NCI-H1694 treated with DMSO at 0.1 percent for 48 hours (cell line): ENCODE results near the gene CDK10.
"Not testable (repeated sequence)": the region's sequence is repeated elsewhere in the genome, so short reads cannot be mapped to it uniquely, and the experiment has no call there.

ENCODE experiments used
- DNase-seq: peaks from one replicate; lab custom pipeline; 2025; lab: John Stamatoyannopoulos, UW

CDK10 gene

DNA sequence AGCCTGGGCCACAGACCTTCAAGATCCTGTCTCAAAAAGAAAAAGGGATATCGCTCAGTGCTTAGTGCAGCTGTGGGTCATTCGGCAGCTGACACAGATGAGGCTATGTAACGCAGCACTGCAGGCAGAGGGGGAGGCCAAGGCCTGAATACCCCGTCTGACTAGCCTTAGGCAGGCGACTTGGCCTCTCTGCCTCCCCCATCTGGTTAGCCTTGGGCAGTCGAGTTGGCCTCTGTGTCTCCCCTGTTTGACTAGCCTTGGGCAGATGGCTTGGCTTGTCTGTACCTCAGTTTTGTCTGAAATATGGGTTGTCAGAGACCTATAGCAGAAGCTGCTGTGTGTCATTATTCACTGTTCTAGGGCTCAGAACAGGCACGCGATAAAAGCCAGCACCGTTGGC is 18.9 kb upstream of the CDK10 start:
- no peak for DNase-seq

DNA sequence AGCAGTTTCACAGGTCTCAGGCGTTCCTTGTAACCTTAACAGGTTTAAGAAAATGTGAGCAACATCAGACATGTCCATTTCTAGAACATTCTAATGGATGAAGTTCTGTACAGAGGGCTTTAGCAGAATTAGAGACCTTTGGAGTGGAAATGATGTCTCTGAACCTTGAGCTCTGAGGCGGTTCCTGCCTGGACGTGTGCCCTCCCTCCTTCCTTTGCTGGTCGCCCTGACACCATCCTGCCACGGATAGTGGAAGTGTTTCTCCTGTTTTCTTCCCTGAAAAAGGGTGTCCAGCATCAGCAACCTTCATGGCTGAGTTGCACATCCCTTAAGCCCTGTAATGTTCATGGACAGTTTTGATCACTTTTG is 17.7 kb upstream of the CDK10 start:
- no peak for DNase-seq

DNA sequence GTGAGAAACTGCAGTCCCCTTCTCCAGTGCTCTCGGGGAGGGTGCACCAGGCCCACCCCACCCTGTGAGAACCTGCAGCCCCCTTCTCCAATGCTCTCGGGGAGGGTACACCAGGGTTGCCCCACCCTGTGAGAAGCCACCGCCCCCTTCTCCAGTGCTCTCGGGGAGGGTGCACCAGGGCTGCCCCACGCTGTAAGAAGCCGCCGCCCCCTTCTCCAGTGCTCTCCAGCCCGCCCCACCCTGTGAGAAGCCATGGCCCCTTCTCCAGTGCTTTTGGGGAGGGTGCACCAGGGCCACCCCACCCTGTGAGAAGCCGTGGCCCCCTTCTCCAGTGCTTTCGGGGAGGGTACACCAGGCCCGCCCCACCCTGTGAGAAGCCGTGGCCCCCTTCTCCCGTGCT is 16.7 kb upstream of the CDK10 start:
- no peak for DNase-seq

DNA sequence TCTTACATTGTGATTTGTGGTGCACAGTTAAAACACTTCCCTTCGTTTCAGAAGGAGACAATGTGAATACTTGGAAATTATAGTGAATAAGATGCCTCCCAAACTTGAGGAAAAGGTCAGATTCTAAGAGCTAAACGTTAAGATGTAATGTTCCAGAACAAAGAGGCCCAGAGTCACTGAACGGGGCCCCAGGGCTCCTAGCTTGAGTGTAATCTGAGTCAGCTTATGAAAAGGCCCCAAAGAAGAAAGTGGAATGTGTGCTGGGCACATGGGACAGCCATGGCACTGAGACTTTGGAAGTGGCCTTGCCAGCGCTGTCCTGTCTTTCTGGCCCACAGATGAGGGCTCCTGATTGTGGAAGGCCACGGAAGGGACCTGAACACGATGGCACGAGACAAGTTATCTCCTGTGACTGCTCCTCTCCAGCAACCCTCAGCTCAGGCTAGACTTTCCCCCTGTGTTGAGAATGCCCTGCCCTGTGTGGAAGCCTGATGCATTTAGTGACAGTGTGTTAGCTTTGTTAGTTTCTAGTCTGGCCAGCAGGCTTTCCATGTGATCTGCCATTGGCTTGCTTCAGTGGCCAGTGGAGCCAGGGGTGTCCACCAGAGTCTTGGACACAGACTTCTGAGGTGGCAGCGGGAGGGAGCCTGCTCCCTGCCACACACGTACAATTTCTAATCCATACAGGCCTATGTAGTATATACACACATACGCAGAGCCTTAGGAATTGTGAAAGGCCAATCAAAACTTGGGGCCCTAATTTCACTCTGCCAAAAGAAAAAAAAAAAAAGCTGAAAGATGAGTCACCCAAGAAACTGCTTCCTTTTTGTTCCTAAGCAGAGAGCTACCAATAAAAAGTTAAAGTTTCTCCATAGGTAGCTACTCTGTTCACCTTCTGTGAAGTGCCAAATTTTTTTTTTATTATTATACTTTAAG is 15.7 kb upstream of the CDK10 start:
- DNase-seq, result no peak

DNA sequence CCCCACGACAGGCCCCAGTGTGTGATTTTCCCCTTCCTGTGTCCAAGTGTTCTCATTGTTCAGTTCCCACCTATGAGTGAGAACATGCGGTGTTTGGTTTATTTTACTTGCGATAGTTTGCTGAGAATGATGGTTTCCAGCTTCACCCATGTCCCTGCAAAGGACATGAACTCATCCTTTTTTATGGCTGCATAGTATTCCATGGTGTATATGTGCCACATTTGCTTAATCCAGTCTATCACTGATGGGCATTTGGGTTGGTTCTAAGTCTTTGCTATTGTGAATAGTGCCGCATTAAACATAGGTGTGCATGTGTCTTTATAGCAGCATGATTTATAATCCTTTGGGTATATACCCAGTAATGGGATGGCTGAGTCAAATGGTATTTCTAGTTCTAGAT is 14.9 kb upstream of the CDK10 start:
- not testable (repeated sequence) for DNase-seq

DNA sequence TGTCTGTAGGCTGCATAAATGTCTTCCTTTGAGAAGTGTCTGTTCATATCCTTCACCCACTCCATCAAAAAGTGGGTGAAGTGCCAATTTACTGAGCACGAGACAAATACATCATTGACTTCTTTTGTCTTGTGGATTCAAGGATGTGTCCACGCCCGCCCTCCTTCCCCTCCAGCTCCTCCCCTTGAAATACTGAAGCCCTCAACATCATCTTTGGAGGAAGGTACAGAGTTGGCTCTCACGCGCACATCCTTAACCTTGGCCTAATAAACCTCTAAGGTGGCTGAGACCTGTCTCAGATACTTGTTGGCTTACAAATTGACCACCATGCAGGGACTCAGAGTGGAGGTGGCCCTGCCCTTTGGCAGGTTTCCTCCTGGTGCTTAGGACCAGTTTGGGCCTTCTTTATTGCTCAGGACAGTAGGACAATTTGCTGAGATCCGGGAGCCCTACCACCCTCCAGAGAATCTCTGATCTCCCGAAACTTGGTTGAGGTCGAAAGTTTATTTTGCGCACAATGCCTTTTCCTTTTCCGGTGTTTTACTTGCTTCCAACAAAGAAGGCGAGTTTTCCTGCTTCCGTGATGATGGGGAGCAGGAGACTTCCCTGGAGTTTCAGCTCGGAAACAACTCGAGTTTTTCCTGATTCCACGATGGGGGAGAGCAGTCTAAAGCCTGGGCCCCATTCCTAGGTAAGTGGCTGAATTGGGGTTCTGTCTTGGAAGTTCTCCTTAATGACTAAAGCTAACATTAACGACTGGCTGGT is 14.1 kb upstream of the CDK10 start:
- DNase-seq, result no peak

DNA sequence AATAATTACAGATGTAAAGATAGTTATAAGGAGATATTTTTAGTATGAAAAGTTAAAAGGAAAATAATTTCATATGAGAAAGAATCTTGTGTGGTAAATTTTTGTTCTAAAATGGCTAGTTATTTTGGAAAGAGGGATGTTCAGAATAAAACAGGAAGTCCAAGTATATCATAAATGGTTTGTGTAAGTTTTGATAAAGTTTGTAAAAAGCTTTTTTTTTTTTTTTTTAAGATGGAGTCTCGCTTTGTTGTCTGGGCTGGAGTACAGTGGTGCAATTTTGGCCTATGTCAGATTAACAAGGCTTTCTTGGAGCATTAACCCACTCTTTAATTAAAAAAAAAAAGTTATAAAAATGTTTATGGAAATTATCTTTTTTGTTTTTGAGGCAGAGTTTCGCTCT is 8.2 kb upstream of the CDK10 start:
- no peak for DNase-seq

DNA sequence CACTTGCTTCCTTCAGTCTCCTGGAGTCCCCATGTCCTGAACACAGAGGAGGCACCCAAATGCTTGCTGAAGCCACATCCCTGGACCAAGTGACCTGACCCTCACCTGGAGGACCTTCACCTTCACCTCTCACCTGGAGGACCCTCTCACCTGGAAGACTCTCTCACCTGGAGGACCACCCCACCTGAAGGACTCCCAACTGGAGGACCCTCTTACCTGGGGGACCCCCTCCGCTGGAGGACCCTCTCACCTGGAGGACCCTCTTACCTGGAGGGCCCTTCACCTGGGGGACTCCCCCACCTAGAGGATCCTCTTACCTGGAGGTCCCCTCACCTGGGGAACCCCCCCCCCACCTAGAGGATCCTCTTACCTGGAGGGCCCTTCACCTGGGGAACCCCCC is 573 bp upstream of the CDK10 start:
- DNase-seq, result no peak

DNA sequence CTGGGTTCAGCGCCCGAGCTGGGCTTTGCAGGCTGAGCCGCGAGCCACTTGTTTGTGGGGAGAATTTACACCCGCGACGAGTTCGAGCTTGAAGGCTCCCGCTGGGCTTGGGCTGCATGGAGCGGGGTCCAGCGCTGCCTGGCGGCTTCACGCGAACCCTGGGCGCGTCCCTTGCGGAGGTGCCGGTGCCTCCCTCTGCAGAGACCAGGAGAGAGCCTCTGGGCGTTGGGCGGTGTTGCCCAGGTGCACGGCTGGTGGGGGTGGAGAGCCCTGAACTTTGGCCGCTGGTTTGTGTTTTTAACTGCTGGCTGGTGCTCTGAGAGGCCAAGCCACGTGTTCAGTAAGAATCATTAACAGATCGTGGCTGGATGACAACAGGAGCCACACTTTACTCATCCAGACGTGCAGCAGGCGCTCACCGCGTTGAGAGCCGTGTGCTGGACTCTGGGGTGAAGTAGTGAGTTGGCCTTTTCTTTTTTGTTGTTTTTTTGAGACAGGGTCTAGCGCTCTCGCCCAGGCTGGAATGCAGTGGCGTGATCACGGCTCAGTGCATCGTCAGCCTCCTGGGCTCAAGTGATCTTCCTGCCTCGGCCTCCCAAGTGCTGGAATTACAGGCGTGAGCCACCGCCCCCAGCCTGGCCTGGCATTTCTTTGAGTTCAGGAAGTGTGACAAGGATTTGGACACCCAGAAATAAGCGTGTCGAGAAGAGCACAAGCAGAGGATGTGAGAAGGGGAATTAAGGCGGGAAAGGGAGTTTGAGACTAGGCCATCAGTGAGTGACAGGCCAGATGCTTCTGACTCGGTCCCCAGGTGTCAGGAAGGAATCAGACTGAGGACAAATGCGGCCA is 827 bp downstream of the CDK10 start:
- DNase-seq, result no peak

DNA sequence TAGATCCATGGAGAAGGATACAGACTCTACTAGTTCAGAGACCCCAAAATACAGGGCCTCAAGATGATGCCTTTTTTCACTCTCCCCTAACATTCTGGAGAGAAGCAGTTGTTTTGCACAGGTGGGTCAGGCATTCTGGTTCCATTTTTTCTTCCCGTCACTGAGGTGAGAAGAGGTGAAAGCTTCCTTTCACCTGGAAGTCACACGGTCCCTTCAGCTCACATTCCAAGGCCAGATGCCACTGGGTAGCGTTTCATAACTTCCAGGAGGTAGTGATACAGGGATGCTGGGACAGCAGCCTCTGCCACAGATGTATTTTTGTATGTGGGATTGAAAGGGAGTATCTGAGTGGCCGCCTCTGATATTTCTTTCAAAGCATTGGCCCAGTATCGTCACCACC is 1.9 kb downstream of the CDK10 start:
- no peak for DNase-seq

DNA sequence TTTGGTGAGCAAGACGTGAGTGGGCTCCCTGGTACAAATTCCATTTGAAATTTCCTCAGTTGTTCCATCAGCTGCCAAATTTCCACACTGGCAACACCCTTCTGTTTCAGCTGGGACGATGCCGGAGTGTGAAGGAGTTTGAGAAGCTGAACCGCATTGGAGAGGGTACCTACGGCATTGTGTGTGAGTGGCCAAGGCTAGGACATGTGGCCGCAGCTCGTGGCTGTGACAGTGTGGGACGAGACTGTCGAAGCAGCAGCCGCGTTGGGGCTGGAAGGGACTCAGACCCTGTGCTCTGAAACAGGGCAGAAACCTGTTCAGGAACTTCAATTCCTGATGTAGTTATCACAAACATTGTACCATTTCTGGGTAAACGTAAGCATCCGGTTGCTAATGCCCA is 2.7 kb downstream of the CDK10 start:
- DNase-seq, result no peak

DNA sequence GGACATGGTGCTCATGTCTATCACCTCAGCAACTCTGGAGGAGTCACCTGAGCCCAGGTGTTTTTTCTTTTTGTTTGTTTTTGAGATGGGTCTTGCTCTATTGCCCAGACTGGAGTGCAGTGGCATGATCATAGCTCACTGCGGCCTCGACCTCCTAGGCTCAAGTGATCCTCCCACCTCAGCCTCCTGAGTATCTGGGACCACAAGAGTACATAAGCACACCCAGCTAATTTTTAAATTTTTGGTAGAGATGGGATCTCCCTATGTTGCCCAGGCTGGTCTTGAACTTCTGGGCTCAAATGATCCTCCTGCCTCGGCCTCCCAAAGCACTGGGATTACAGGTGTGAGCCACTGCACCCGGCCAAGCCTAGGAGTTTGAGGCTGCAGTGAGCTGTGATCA is 3.1 kb downstream of the CDK10 start:
- not testable (repeated sequence) for DNase-seq

DNA sequence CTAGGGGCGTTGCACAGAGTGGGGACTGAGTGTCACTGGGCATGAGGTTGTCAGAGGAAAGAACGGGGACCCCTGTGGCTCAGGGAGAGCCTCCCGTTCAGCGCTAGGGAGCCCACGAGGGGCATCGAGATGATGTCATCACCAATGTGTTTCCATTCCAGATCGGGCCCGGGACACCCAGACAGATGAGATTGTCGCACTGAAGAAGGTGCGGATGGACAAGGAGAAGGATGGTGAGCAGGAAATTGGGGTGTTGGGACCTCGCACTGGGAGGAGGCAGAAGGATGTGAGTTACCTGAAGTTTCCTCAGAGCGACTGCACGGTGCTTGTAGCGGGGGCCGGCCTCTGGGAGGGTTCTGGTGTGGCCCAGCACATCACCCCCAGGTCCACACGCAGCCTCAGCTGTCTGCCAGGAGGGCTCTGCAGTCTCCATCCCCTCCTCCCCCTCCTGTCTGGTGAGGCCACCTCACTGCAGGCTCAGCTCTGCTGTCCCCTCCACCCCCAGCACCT is 4.0 kb downstream of the CDK10 start:
- no peak for DNase-seq

DNA sequence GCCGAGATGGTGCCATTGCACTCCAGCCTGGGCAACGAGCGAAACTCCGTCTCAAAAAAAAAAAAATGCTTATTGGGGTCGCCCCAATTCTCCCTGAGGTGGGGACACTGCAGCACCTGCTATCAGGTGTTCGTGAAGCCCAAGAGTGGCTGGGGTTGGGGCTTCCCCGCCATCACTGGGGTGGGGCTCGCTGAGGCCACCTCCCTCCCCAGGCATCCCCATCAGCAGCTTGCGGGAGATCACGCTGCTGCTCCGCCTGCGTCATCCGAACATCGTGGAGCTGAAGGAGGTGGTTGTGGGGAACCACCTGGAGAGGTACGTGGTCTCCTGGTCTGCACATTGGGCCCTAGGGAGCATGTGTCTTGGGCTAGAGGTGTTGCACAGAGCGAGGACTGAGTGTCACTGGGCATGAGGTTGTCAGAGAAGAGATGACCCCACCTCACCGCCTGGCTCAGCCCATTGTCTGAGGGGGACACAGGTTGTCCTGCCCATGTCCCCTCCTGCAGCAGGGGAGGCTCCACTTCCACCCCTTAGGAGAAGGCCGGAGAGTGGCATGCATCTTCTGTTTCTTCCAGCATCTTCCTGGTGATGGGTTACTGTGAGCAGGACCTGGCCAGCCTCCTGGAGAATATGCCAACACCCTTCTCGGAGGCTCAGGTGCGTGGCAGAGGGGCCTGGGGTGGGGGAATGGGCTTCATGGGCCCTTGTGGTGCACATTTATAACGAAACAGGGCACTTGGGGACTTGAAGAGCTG is 4.9 kb downstream of the CDK10 start:
- no peak for DNase-seq

DNA sequence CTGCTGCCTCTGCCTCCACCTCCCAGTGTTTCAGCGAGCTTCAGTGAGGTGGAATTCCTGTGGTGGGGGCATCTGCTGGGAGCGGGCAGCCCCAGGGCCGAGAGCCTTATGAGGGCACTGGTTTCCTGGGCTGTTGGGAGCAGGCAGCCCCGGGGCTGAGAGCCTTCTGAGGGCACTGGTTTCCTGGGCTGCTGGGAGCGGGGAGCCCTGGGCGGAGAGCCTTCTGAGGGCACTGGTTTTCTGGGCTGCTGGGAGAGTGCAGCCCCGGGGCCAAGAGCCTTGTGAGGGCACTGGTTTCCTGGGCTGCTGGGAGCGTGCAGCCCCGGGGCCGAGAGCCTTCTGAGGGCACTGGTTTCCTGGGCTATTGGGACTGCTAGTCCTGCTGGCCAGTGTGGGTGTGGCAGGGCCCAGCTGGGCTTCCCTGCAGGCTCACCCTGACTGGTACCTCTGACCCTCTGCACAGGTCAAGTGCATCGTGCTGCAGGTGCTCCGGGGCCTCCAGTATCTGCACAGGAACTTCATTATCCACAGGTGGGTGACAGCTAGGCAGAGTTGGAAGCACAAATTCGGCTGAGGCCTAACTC is 5.6 kb downstream of the CDK10 start:
- DNase-seq, result no peak

DNA sequence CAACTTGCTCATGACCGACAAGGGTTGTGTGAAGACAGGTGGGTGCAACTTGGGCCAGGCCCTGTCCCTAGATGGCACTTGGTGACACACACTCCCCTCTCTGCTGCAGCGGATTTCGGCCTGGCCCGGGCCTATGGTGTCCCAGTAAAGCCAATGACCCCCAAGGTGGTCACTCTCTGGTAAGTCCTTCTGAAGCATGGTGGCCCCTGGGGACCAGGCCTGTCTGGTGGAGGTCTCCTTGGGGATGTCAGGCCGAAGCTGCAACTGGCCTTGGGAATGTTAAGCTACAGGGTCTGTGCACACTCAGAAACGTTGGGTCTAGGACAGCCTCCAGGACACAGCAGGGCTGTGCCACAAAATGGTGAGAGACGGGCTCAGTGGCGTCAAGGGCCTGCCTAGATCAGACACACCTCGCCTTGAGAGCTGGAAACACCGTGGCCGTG is 6.8 kb downstream of the CDK10 start:
- DNase-seq, result no peak

DNA sequence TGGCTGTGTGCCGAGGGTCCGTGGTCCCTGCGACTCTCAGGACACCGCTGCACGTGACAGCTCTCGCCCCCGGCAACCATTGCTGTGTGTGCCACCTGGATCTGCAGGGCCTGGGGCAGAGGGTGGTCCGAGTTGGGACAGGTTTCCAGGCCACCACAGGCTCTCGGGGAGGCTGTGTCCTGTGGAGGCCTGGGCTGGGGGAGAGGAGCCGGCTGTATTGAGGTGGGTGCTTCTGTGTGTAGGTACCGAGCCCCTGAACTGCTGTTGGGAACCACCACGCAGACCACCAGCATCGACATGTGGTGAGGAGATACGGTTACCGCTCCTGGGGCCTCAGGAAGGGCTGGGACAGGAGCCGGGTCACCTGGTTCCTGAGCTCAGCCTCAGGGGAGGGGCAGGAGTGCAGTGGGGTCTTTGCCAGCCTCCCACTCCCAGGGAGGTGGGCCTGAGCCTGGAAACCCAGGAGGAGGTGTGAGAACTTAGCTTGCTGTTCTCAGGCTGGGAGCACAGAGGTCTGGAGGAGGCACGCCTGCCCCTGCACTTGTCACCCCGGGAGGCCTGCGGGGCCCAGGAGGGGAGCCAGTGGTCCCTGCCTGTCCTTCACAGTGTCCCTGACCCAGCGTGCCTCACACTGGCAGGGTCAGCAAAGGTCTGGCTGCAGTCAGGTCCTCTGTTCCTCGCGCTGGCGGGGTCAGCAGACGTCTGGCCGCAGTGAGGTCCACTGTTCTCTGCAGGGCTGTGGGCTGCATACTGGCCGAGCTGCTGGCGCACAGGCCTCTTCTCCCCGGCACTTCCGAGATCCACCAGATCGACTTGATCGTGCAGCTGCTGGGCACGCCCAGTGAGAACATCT is 7.7 kb downstream of the CDK10 start:
- no peak for DNase-seq

DNA sequence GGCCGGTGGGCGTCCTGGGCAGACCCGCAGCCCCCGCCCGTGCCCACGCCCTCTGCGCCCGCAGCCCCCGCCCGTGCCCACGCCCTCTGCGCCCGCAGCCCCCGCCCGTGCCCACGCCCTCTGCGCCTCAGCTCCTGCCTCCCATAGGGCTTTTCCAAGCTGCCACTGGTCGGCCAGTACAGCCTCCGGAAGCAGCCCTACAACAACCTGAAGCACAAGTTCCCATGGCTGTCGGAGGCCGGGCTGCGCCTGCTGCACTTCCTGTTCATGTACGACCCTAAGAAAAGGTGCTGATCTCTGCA is 8.2 kb downstream of the CDK10 start:
- not testable (repeated sequence) for DNase-seq

DNA sequence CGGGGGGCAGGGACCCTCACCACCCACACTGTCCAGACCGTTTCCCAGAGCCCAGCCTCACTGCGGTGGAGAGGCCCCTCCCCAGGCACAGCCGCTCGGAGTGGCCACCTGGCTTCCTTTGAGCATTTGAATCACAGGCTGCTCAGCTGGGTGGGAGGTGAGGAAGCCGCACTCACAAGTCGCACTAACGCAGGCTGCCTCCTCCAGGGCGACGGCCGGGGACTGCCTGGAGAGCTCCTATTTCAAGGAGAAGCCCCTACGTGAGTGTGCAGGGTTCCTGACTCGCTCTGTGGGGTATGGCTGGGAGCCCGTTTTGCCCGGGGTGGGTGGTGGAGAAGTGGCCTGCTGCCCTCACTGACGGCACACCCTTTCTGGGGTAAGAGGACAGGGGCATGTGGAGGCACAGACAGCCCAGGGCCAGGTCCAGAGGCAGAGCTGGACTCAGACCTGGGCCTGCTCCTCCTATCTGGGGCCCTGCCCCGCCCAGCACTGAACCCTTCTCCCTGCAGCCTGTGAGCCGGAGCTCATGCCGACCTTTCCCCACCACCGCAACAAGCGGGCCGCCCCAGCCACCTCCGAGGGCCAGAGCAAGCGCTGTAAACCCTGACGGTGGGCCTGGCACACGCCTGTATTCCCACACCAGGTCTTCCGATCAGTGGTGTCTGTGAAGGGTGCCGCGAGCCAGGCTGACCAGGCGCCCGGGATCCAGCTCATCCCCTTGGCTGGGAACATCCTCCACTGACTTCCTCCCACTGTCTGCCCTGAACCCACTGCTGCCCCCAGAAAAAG is 8.8 kb downstream of the CDK10 start:
- no peak for DNase-seq
